22Rv1 (cell line): Measurements from ENCODE around the gene AGPAT4.

Experiments
- ZFX ChIP-seq: fragments of 450-650 bp; IDR thresholded peaks from 2 replicates; pipeline ENCODE4 v1.6.1; 2017; ENCODE audit warnings: antibody characterized with exemption, borderline replicate concordance
- TF ChIP-seq, protein P1 (sequence below): fragments of 450-650 bp; IDR thresholded peaks from 2 replicates; pipeline ENCODE4 v1.5.1; 2017; ENCODE audit warnings: mild to moderate bottlenecking

DNA sequence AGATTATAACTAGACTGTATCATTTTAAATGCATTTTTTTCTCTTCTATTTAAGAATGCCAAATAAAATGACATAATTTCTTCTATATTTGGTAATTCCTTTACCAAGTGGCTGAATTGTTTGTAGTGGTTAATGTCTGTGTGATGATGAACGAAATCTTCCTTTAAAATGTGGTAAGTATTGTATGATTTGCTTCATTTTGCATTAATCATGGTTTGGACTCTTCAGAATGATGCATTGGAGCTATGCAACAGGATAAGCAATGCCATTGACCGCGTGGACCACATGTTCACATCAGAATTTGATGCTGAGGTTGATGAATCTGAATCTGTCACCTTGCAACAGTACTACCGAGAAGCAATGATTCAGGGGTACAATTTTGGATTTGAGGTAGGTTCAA, 182.7 kb downstream of the AGPAT4 start:
- TF ChIP-seq, protein P1, sequence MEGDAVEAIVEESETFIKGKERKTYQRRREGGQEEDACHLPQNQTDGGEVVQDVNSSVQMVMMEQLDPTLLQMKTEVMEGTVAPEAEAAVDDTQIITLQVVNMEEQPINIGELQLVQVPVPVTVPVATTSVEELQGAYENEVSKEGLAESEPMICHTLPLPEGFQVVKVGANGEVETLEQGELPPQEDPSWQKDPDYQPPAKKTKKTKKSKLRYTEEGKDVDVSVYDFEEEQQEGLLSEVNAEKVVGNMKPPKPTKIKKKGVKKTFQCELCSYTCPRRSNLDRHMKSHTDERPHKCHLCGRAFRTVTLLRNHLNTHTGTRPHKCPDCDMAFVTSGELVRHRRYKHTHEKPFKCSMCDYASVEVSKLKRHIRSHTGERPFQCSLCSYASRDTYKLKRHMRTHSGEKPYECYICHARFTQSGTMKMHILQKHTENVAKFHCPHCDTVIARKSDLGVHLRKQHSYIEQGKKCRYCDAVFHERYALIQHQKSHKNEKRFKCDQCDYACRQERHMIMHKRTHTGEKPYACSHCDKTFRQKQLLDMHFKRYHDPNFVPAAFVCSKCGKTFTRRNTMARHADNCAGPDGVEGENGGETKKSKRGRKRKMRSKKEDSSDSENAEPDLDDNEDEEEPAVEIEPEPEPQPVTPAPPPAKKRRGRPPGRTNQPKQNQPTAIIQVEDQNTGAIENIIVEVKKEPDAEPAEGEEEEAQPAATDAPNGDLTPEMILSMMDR, result no peak
- no peak for TF ChIP-seq ZFX
